Ovary (tissue), 3 donors: Measurements from ENCODE around the gene CD207.

Experiments used
- CTCF ChIP-seq, 3 donors: fragments of 450-650 bp in 2 of 3; fragments of 200-600 bp in 1 of 3; IDR thresholded peaks; one replicate each; pipeline versions ENCODE4 v1.5.1 to v1.8.0; 2016 to 2022; ENCODE audit warnings: antibody characterized with exemption in 3 of 3, mild to moderate bottlenecking in 1 of 3
- POLR2A ChIP-seq: fragments of 450-650 bp; IDR thresholded peaks from one replicate; pipeline ENCODE4 v1.6.1; 2017; ENCODE audit warnings: antibody characterized with exemption, mild to moderate bottlenecking, moderate library complexity
- donor health status: DM: no; HTN: no; CAD: no.

GRCh38 chr2:70793450-70793849, 42.2 kb downstream of the CD207 start:
- TF ChIP-seq CTCF (IDR thresholded peaks at IDR 0.05) (no peak), POLR2A (no peak)
